ENCODE data around the gene TRMT10A. TPM values are rescaled to one million over a fixed set of nuclear protein-coding genes. Genes with fewer than 3 reads are reported as not detected.

The TRMT10A gene
- total RNA-seq, 1 experiment from 2014 or later: 4.6 TPM

GRCh38 chr4:99564921-99565320 is 1.1 kb upstream of the TRMT10A start:
- H3K4me1 ChIP-seq (ENCODE audit: insufficient read depth, low read length): no peaks in the 10 kb centered on the region
- no peak overlapping the region for H2BK5ac ChIP-seq (ENCODE audit: insufficient read length, low read length)
- H3K79me2 ChIP-seq (ENCODE audit: insufficient read depth, low read length): no peaks in the 10 kb centered on the region
- H3T11ph ChIP-seq (ENCODE audit: low read length): no peak overlapping the region
- H3K79me1 ChIP-seq (ENCODE audit: insufficient read depth, low read depth, low read length, poor library complexity, severe bottlenecking): no peaks in the 10 kb centered on the region
- H2AK5ac ChIP-seq (ENCODE audit: insufficient read length, low read length): no peak overlapping the region
- no peaks in the 10 kb centered on the region for H3K23me2 ChIP-seq (ENCODE audit: insufficient read length, low read depth, low read length, poor library complexity, severe bottlenecking)
- no peak overlapping the region for H3K4ac ChIP-seq (ENCODE audit: low read depth, low read length)
- Mint-ChIP-seq H3K27me3 (ENCODE audit: low read depth) (no peaks in the 10 kb centered on the region), H3K4me1 (peaks cover 0 to 6% of the 10 kb centered on the region in 2 experiments; a peak in 2 of 4 replicates), H3K27ac (no peak overlapping the region), H3K4me3 (peak overlapping the region; percentile 10 to 22; a peak in 2 of 5 replicates), H3K9me3 (no peaks in the 10 kb centered on the region), H3K36me3 (ENCODE audit: insufficient read depth in 1 of 3, low read depth in 3 of 3) (no peaks in the 10 kb centered on the region)
- H4K8ac ChIP-seq (replicated peaks; ENCODE audit: insufficient read length, low read depth, low read length): no peak overlapping the region
- no peak overlapping the region for H2BK12ac ChIP-seq (ENCODE audit: insufficient read length, low read depth, low read length)
- H4K91ac ChIP-seq (ENCODE audit: insufficient read length, low read depth, low read length): no peak overlapping the region
- H2AFZ ChIP-seq (ENCODE audit: low read length): no peak overlapping the region
- H3K9ac ChIP-seq (ENCODE audit: extremely low read depth, insufficient read length, low read length): no peak overlapping the region
- no peak overlapping the region for H2BK120ac ChIP-seq (ENCODE audit: low read depth, low read length, poor library complexity, severe bottlenecking)
- no peak overlapping the region for H3K14ac ChIP-seq (ENCODE audit: insufficient read depth, low read length)
- H3K27me3 ChIP-seq (ENCODE audit: insufficient read depth, low read length): no peaks in the 10 kb centered on the region
- H3K18ac ChIP-seq (ENCODE audit: insufficient read length, low read depth, low read length): no peak overlapping the region
- TF ChIP-seq, protein P1, sequence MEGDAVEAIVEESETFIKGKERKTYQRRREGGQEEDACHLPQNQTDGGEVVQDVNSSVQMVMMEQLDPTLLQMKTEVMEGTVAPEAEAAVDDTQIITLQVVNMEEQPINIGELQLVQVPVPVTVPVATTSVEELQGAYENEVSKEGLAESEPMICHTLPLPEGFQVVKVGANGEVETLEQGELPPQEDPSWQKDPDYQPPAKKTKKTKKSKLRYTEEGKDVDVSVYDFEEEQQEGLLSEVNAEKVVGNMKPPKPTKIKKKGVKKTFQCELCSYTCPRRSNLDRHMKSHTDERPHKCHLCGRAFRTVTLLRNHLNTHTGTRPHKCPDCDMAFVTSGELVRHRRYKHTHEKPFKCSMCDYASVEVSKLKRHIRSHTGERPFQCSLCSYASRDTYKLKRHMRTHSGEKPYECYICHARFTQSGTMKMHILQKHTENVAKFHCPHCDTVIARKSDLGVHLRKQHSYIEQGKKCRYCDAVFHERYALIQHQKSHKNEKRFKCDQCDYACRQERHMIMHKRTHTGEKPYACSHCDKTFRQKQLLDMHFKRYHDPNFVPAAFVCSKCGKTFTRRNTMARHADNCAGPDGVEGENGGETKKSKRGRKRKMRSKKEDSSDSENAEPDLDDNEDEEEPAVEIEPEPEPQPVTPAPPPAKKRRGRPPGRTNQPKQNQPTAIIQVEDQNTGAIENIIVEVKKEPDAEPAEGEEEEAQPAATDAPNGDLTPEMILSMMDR (conservative IDR thresholded peaks at IDR 0.05): no peak
- H3K27ac ChIP-seq (ENCODE audit: insufficient read length, low read depth, low read length): no peak overlapping the region
- H3K4me2 ChIP-seq (ENCODE audit: insufficient read depth, insufficient read length, low read length): no peak overlapping the region
- H4K20me1 ChIP-seq (ENCODE audit: control insufficient read depth, insufficient read depth, insufficient read length): no peaks in the 10 kb centered on the region
- no peak overlapping the region for H3K23ac ChIP-seq (ENCODE audit: insufficient read length, low read depth, low read length)
- no peak for DNase-seq
- H3K56ac ChIP-seq (ENCODE audit: insufficient read length, low read depth, low read length): no peak overlapping the region
- no peak overlapping the region for H4K5ac ChIP-seq (ENCODE audit: insufficient read length, low read depth, low read length)
- H2BK15ac ChIP-seq (ENCODE audit: low read depth, low read length): no peak overlapping the region
- H3K9me3 ChIP-seq (ENCODE audit: control insufficient read depth, low read depth, low read length): no peaks in the 10 kb centered on the region
- no peak overlapping the region for H2BK20ac ChIP-seq (ENCODE audit: low read depth, low read length, poor library complexity, severe bottlenecking)

All from H9 (cell line).